ENCODE measurements around the gene MRPL48. TPM values are rescaled to one million over a fixed set of nuclear protein-coding genes. Genes with fewer than 3 reads are reported as not detected.

The MRPL48 gene
- total and polyA plus RNA-seq, 2 experiments from 2014 or later: 18.2 to 72.9 TPM

GRCh38 chr11:73755670-73756069 lies 32.0 kb upstream of the MRPL48 start:
- no peak for DNase-seq (ENCODE audit: low read depth in 1 of 2, low spot score in 1 of 2)
- Histone ChIP-seq H3K36me3 (no peaks in the 10 kb centered on the region), H3K9me3 (ENCODE audit: low read depth) (no peaks in the 10 kb centered on the region), H3K27me3 (no peaks in the 10 kb centered on the region), H3K27ac (no peak overlapping the region), H3K4me1 (ENCODE audit: low read depth) (peaks cover 17% of the 10 kb centered on the region), H3K4me3 (no peak overlapping the region)
- no peak for TF ChIP-seq CTCF (IDR thresholded peaks at IDR 0.05; ENCODE audit: low read depth, low read length)

DNA sequence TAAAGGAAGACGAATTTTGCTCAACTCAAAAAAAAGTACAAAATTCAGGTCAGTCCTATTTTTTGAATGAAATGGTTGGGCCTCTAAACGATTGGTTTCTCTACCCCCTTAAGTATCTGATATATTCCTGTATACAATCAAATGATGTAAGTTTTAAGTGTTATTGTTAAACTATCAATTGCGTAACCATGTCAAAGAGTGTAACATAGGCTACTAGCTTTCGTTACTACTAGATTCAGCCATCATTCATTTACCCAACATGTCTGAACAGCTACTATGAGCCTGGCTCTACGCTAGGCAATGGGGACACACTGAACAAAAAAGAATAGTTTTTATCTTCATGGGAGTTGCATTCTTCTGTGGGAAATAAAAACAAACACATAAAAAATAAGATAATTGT lies 30.1 kb upstream of the MRPL48 start:
- TF ChIP-seq CTCF (IDR thresholded peaks at IDR 0.05; ENCODE audit: low read depth, low read length): no peak
- Histone ChIP-seq H3K9me3 (ENCODE audit: low read depth) (no peaks in the 10 kb centered on the region), H3K4me1 (ENCODE audit: low read depth) (peaks cover 17% of the 10 kb centered on the region), H3K27me3 (no peaks in the 10 kb centered on the region), H3K27ac (no peak overlapping the region), H3K36me3 (no peaks in the 10 kb centered on the region), H3K4me3 (no peak overlapping the region)
- peak in 1 of 2 donors; percentile 24 for DNase-seq (ENCODE audit: low read depth in 1 of 2, low spot score in 1 of 2)

GRCh38 chr11:73758451-73758850 lies 29.2 kb upstream of the MRPL48 start:
- DNase-seq (ENCODE audit: low read depth in 1 of 2, low spot score in 1 of 2): no peak
- peak overlapping the region; percentile 89 for H3K4me3 ChIP-seq
- peaks cover 17% of the 10 kb centered on the region for H3K4me1 ChIP-seq (ENCODE audit: low read depth)
- no peaks in the 10 kb centered on the region for H3K27me3 ChIP-seq
- TF ChIP-seq CTCF (IDR thresholded peaks at IDR 0.05; ENCODE audit: low read depth, low read length): no peak
- no peaks in the 10 kb centered on the region for H3K36me3 ChIP-seq
- H3K27ac ChIP-seq: no peak overlapping the region
- H3K9me3 ChIP-seq (ENCODE audit: low read depth): no peaks in the 10 kb centered on the region

GRCh38 chr11:73759610-73760134 lies 28.0 kb upstream of the MRPL48 start:
- peak in 1 of 2 donors; percentile 30 for DNase-seq (ENCODE audit: low read depth in 1 of 2, low spot score in 1 of 2)
- Histone ChIP-seq H3K27ac (peak overlapping the region; percentile 89), H3K4me1 (ENCODE audit: low read depth) (peaks cover 17% of the 10 kb centered on the region), H3K27me3 (no peaks in the 10 kb centered on the region), H3K4me3 (peak overlapping the region; percentile 89), H3K9me3 (ENCODE audit: low read depth) (no peaks in the 10 kb centered on the region), H3K36me3 (no peaks in the 10 kb centered on the region)
- peak; percentile 12 for TF ChIP-seq CTCF (IDR thresholded peaks at IDR 0.05; ENCODE audit: low read depth, low read length)

- H3K4me3 ChIP-seq: peak overlapping the region; percentile 89
- peak; percentile 34 to 52 for DNase-seq (ENCODE audit: low read depth in 1 of 2, low spot score in 1 of 2)
- H3K27me3 ChIP-seq: no peaks in the 10 kb centered on the region
These were observed 27.5 kb upstream of the MRPL48 start for GRCh38 chr11:73760135-73760678.

More at GRCh38 chr11:73760135-73760678, 27.5 kb upstream of the MRPL48 start:
- TF ChIP-seq CTCF (IDR thresholded peaks at IDR 0.05; ENCODE audit: low read depth, low read length): no peak
- Histone ChIP-seq H3K27ac (peak overlapping the region; percentile 89), H3K36me3 (no peaks in the 10 kb centered on the region), H3K9me3 (ENCODE audit: low read depth) (no peaks in the 10 kb centered on the region), H3K4me1 (ENCODE audit: low read depth) (peaks cover 17% of the 10 kb centered on the region)

Data from cardiac muscle cell (in vitro differentiated cells and primary cell).